PC-9 (cell line): ENCODE data around the gene DDIT4. TPM values are rescaled to one million over a fixed set of nuclear protein-coding genes. Genes with fewer than 3 reads are reported as not detected.

Experiments
- BruUV-seq: library from RNA; stranded (reverse); fragments of 400-500 nt; replicated peaks from 2 replicates; lab custom pipeline; 2021; lab: Mats Ljungman, UMichigan
- CTCF ChIA-PET: fragments of 300-600 bp; sonication (Branson Sonifier 250); formaldehyde crosslinking; loops from one replicate; lab custom pipeline; 2022; ENCODE audit warnings: antibody characterized with exemption; lab: Charles Lee
- POLR2A ChIA-PET: fragments of 300-600 bp; sonication (Branson Sonifier 250); formaldehyde crosslinking; loops from one replicate; lab custom pipeline; 2022; ENCODE audit warnings: antibody characterized with exemption; ENCODE audit not compliant: unreplicated experiment; lab: Charles Lee
- DNase-seq, 2 experiments: peaks; one replicate each; pipeline versions ENCODE4 v3.0.0 to v3.0.0-alpha.2; 2015 to 2022; ENCODE audit warnings: mixed read lengths in 1 of 2
- H2AFZ ChIP-seq: fragments of 200-600 bp; sonication (generic); 2 replicates; pipeline ENCODE4 v1.8.1; 2017; ENCODE audit warnings: antibody characterized with exemption
- H3F3A ChIP-seq: fragments of 200-600 bp; sonication (generic); 2 replicates; pipeline ENCODE4 v1.8.1; 2017; ENCODE audit warnings: antibody characterized with exemption, mild to moderate bottlenecking, low read depth; ENCODE audit not compliant: insufficient read depth
- H3K27ac ChIP-seq: fragments of 200-600 bp; sonication (generic); 2 replicates; pipeline ENCODE4 v1.6.1; 2016; ENCODE audit warnings: mixed run types
- H3K27me3 ChIP-seq: fragments of 200-600 bp; sonication (generic); 2 replicates; pipeline ENCODE4 v1.6.1; 2016; ENCODE audit warnings: low read depth, mixed run types; ENCODE audit not compliant: insufficient read depth
- H3K36me3 ChIP-seq: fragments of 200-600 bp; sonication (generic); 2 replicates; pipeline ENCODE4 v1.6.1; 2016; ENCODE audit warnings: low read depth, mixed run types
- H3K4me1 ChIP-seq: fragments of 200-600 bp; sonication (generic); replicated peaks from 2 replicates; pipeline ENCODE4 v1.6.1; 2016; ENCODE audit warnings: mixed run types; ENCODE audit not compliant: insufficient read depth
- H3K4me2 ChIP-seq: fragments of 200-600 bp; sonication (generic); 2 replicates; pipeline ENCODE4 v1.6.1; 2017; ENCODE audit warnings: mixed run types
- H3K4me3 ChIP-seq: fragments of 200-600 bp; sonication (generic); 2 replicates; pipeline ENCODE4 v1.6.1; 2016; ENCODE audit warnings: mixed run types
- H3K79me2 ChIP-seq: fragments of 200-600 bp; sonication (generic); 2 replicates; pipeline ENCODE4 v1.6.1; 2017; ENCODE audit warnings: low read depth, mixed run types
- H3K9me2 ChIP-seq: fragments of 200-600 bp; sonication (generic); 2 replicates; pipeline ENCODE4 v1.8.1; 2017; ENCODE audit warnings: mild to moderate bottlenecking; ENCODE audit not compliant: insufficient read depth
- H3K9me3 ChIP-seq: fragments of 200-600 bp; sonication (generic); 2 replicates; pipeline ENCODE4 v1.8.1; 2016; ENCODE audit warnings: low read depth; ENCODE audit not compliant: insufficient read depth
- H4K20me1 ChIP-seq: fragments of 200-600 bp; sonication (generic); 2 replicates; pipeline ENCODE4 v1.8.1; 2017; ENCODE audit not compliant: insufficient read depth
- CTCF ChIP-seq: fragments of 200-600 bp; sonication (generic); conservative IDR thresholded peaks from 2 replicates; pipeline ENCODE4 v1.6.1; 2017; ENCODE audit warnings: mixed run types, antibody characterized with exemption, mild to moderate bottlenecking, moderate library complexity
- EZH2 ChIP-seq: fragments of 200-600 bp; sonication (generic); IDR thresholded peaks from 2 replicates; pipeline ENCODE4 v1.8.0; 2017; ENCODE audit warnings: antibody characterized with exemption, low read depth
- intact Hi-C: fragments of 100-400 bp; cut with micrococcal nuclease; formaldehyde crosslinking; loops from one replicate; pipeline ENCODE4 v1.10.0; 2022; ENCODE audit not compliant: unreplicated experiment
- total RNA-seq: library from RNA; stranded (reverse); gene quantifications from 2 replicates; pipeline ENCODE4 v1.2.3, GENCODE V29; 2021

DDIT4 gene
- total RNA-seq, 1 experiment from 2014 or later, result 212 TPM

GRCh38 chr10:72227826-72228225, 45.9 kb upstream of the DDIT4 start:
- no peak for TF ChIP-seq EZH2
- no peak for TF ChIP-seq CTCF
- H3K79me2 ChIP-seq, result peaks cover 60% of the 10 kb centered on the region
- BruUV-seq, result no TSS peak
- no peaks in the 10 kb centered on the region for H3K9me2 ChIP-seq
- no peaks in the 10 kb centered on the region for H3K9me3 ChIP-seq
- CTCF ChIA-PET, result no interaction called here
- H3K36me3 ChIP-seq, result peaks cover 47% of the 10 kb centered on the region
- peaks cover 34% of the 10 kb centered on the region for H3F3A ChIP-seq
- peak overlapping the region; percentile 17; the same call in 1 of the 2 replicates for H3K27ac ChIP-seq
- intact Hi-C loops, result no loop called here
- no peak overlapping the region for H2AFZ ChIP-seq
- H3K4me3 ChIP-seq, result no peak overlapping the region
- DNase-seq, result no peak
- H3K27me3 ChIP-seq, result no peaks in the 10 kb centered on the region
- H3K4me2 ChIP-seq, result no peak overlapping the region
- H4K20me1 ChIP-seq, result no peaks in the 10 kb centered on the region
- peaks cover 3% of the 10 kb centered on the region; the same call in 1 of the 2 replicates for H3K4me1 ChIP-seq
- POLR2A ChIA-PET, result interaction anchor here (0.6 to 0.7 kb wide), 2 partner anchors 81 to 1339 kb away, joined by 8 to 9 read pairs; no protein-coding TSS in a partner anchor

GRCh38 chr10:72228318-72228751, 45.4 kb upstream of the DDIT4 start:
- peaks cover 49% of the 10 kb centered on the region for H3K36me3 ChIP-seq
- no peaks in the 10 kb centered on the region for H3K9me2 ChIP-seq
- peaks cover 3% of the 10 kb centered on the region; the same call in 1 of the 2 replicates for H3K4me1 ChIP-seq
- no peak overlapping the region for H2AFZ ChIP-seq
- no peaks in the 10 kb centered on the region for H3K9me3 ChIP-seq
- intact Hi-C loops, result no loop called here
- POLR2A ChIA-PET, result no interaction called here
- peaks cover 56% of the 10 kb centered on the region for H3K79me2 ChIP-seq
- no peak overlapping the region for H3K4me3 ChIP-seq
- CTCF ChIA-PET, result interaction anchor here (0.5 kb wide), 1 partner anchor 105 kb away, joined by 9 read pairs; no protein-coding TSS in a partner anchor
- no TSS peak for BruUV-seq
- no peaks in the 10 kb centered on the region for H3K27me3 ChIP-seq
- H4K20me1 ChIP-seq, result no peaks in the 10 kb centered on the region
- H3K4me2 ChIP-seq, result no peak overlapping the region
- DNase-seq, result no peak
- H3F3A ChIP-seq, result peaks cover 36% of the 10 kb centered on the region
- TF ChIP-seq EZH2 (no peak), CTCF (no peak)
- H3K27ac ChIP-seq, result peak overlapping the region; percentile 17; the same call in 1 of the 2 replicates

- peaks cover 53% of the 10 kb centered on the region for H3K36me3 ChIP-seq
- no peaks in the 10 kb centered on the region for H3K9me3 ChIP-seq
- H3K27ac ChIP-seq, result no peak overlapping the region
- TF ChIP-seq EZH2 (no peak), CTCF (no peak)
- intact Hi-C loops, result no loop called here
- ChIA-PET POLR2A (interaction anchor here (0.7 kb wide), 2 partner anchors 104 to 172 kb away, joined by 4 to 6 read pairs; no protein-coding TSS in a partner anchor), CTCF (interaction anchor here (0.5 to 0.6 kb wide), 2 partner anchors 47 to 181 kb away, joined by 4 to 7 read pairs; no protein-coding TSS in a partner anchor)
- DNase-seq, result no peak
- no TSS peak for BruUV-seq
- no peaks in the 10 kb centered on the region for H4K20me1 ChIP-seq
- H2AFZ ChIP-seq, result no peak overlapping the region
- no peak overlapping the region for H3K4me2 ChIP-seq
- H3K4me3 ChIP-seq, result no peak overlapping the region
- peaks cover 44% of the 10 kb centered on the region for H3K79me2 ChIP-seq
- 0 out of 2 replicates have a peak, but pooled peaks cover 3% of the 10 kb centered on the region for H3K4me1 ChIP-seq
- H3F3A ChIP-seq, result peaks cover 45% of the 10 kb centered on the region
- no peaks in the 10 kb centered on the region for H3K27me3 ChIP-seq
- no peaks in the 10 kb centered on the region for H3K9me2 ChIP-seq
These were observed 44.2 kb upstream of the DDIT4 start for GRCh38 chr10:72229261-72230251.
